Breast epithelium (tissue), 4 donors: Measurements from ENCODE around the gene CARF. TPM values are rescaled to one million over a fixed set of nuclear protein-coding genes. Genes with fewer than 3 reads are reported as not detected.
"Not testable (repeated sequence)": the region's sequence is repeated elsewhere in the genome, so short reads cannot be mapped to it uniquely, and the experiment has no call there.

ENCODE experiments used
- DNase-seq, 2 donors: peaks; one replicate each; pipeline ENCODE4 v3.0.0-alpha.2; 2019; ENCODE audit warnings: low spot score in 2 of 2
- H3K27ac ChIP-seq, 2 donors: fragments of 200-600 bp; sonication (generic) in 1 of 2; one replicate each; pipeline ENCODE4 v1.5.1; 2016 to 2019; ENCODE audit warnings: mild to moderate bottlenecking in 1 of 2
- H3K27me3 ChIP-seq, 2 donors: fragments of 200-600 bp; sonication (generic) in 1 of 2; one replicate each; pipeline versions ENCODE4 v1.5.1 to v1.6.0; 2017 to 2019; ENCODE audit warnings: control low read depth in 1 of 2, mild to moderate bottlenecking in 1 of 2
- H3K36me3 ChIP-seq: fragments of 200-600 bp; one replicate; pipeline ENCODE4 v1.5.1; 2019
- H3K4me1 ChIP-seq, 2 donors: fragments of 200-600 bp; sonication (generic); one replicate each; pipeline ENCODE4 v1.5.1; 2016 to 2019; ENCODE audit warnings: control low read depth in 1 of 2
- H3K4me3 ChIP-seq, 3 donors: fragments of 200-600 bp; sonication (generic); 1 replicate in 2 of 3; 2 replicates in 1 of 3; pipeline ENCODE4 v1.5.1; 2016 to 2019; ENCODE audit warnings: mild to moderate bottlenecking in 3 of 3, moderate library complexity in 2 of 3
- H3K9me3 ChIP-seq, 2 donors: fragments of 200-600 bp; sonication (generic) in 1 of 2; one replicate each; pipeline ENCODE4 v1.5.1; 2016 to 2019; ENCODE audit warnings: control low read depth in 1 of 2
- POLR2A ChIP-seq: fragments of 450-650 bp; IDR thresholded peaks from one replicate; pipeline ENCODE4 v1.6.1; 2016; ENCODE audit warnings: antibody characterized with exemption, mild to moderate bottlenecking, moderate library complexity
- POLR2AphosphoS5 ChIP-seq, 3 donors: sonication (generic); formaldehyde crosslinking; IDR thresholded peaks; one replicate each; pipeline ENCODE4 v1.6.1; 2017; ENCODE audit warnings: antibody characterized with exemption in 3 of 3
- intact Hi-C: fragments of 100-400 bp; cut with DNase I; formaldehyde crosslinking; loops from one replicate; pipeline ENCODE4 v1.15.1; 2023; ENCODE audit warnings: low total_unique reads
- total RNA-seq, 3 donors: library from RNA; depleted of rRNA; stranded (reverse); fragments of >200 nt; gene quantifications; one replicate each; pipeline ENCODE4 v1.1.0, GENCODE V29; 2016
- TF ChIP-seq, protein P1 (sequence below), 3 donors: fragments of 450-650 bp; IDR thresholded peaks; one replicate each; pipeline ENCODE4 v1.5.1; 2016 to 2017; ENCODE audit warnings: antibody characterized with exemption in 3 of 3, mild to moderate bottlenecking in 3 of 3, moderate library complexity in 3 of 3

Gene CARF
- total RNA-seq, 3 donors from 2014 or later: 16.6 to 28.2 (median 17.7) TPM

- Histone ChIP-seq H3K27ac (no peak overlapping the region), H3K4me1 (no peaks in the 10 kb centered on the region), H3K36me3 (peaks cover 3% of the 10 kb centered on the region), H3K9me3 (peaks cover 0 to 8% of the 10 kb centered on the region in 2 donors), H3K4me3 (no peak overlapping the region), H3K27me3 (no peaks in the 10 kb centered on the region)
- no peak for DNase-seq
- intact Hi-C loops: no loop called here
- TF ChIP-seq POLR2AphosphoS5 (IDR thresholded peaks at IDR 0.05) (no peak), POLR2A (no peak)
- TF ChIP-seq, protein P1, sequence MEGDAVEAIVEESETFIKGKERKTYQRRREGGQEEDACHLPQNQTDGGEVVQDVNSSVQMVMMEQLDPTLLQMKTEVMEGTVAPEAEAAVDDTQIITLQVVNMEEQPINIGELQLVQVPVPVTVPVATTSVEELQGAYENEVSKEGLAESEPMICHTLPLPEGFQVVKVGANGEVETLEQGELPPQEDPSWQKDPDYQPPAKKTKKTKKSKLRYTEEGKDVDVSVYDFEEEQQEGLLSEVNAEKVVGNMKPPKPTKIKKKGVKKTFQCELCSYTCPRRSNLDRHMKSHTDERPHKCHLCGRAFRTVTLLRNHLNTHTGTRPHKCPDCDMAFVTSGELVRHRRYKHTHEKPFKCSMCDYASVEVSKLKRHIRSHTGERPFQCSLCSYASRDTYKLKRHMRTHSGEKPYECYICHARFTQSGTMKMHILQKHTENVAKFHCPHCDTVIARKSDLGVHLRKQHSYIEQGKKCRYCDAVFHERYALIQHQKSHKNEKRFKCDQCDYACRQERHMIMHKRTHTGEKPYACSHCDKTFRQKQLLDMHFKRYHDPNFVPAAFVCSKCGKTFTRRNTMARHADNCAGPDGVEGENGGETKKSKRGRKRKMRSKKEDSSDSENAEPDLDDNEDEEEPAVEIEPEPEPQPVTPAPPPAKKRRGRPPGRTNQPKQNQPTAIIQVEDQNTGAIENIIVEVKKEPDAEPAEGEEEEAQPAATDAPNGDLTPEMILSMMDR (IDR thresholded peaks at IDR 0.05): no peak
Measured at GRCh38 chr2:202944408-202944807, 32.3 kb downstream of the CARF start.

- H3K27me3 ChIP-seq: no peaks in the 10 kb centered on the region
- no peak overlapping the region for H3K4me3 ChIP-seq
- no peak overlapping the region for H3K27ac ChIP-seq
- H3K9me3 ChIP-seq: peaks cover 0 to 8% of the 10 kb centered on the region in 2 donors
- no peak for DNase-seq
- TF ChIP-seq POLR2AphosphoS5 (IDR thresholded peaks at IDR 0.05) (no peak), POLR2A (no peak)
- TF ChIP-seq, protein P1 (IDR thresholded peaks at IDR 0.05): no peak
- intact Hi-C loops: no loop called here
- H3K4me1 ChIP-seq: no peaks in the 10 kb centered on the region
- H3K36me3 ChIP-seq: peaks cover 3% of the 10 kb centered on the region
Measured at GRCh38 chr2:202944816-202945215, 32.7 kb downstream of the CARF start.

- H3K4me3 ChIP-seq: no peak overlapping the region
- H3K27ac ChIP-seq: no peak overlapping the region
- intact Hi-C loops: no loop called here
- no peaks in the 10 kb centered on the region for H3K27me3 ChIP-seq
- DNase-seq: no peak
- H3K4me1 ChIP-seq: no peaks in the 10 kb centered on the region
- peaks cover 0 to 8% of the 10 kb centered on the region in 2 donors for H3K9me3 ChIP-seq
- TF ChIP-seq POLR2AphosphoS5 (IDR thresholded peaks at IDR 0.05) (no peak), POLR2A (no peak)
- TF ChIP-seq, protein P1 (IDR thresholded peaks at IDR 0.05): no peak
- peaks cover 3% of the 10 kb centered on the region for H3K36me3 ChIP-seq
Measured at GRCh38 chr2:202945497-202945896, 33.4 kb downstream of the CARF start.

DNA sequence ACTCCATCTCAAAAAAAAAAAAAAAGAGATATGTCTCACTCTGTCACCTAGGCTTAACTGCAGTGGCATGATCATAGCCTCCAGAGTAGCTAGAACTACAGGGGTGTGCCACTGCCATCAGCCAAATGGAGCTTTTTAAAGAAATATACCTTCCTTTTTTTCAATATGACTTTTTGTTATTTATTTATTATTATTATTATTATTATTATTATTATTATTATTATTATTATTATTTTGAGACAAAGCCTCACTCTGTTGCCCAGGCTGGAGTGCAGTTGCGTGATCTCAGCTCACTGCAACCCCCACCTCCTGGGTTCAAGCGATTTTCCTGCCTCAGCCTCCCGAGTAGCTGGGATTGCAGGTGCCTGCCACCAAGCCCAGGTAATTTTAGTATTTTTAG is 37.3 kb downstream of the CARF start:
- H3K27me3 ChIP-seq, DNase-seq, H3K4me3 ChIP-seq, H3K36me3 ChIP-seq, H3K4me1 ChIP-seq, H3K9me3 ChIP-seq, intact Hi-C loops, H3K27ac ChIP-seq: not testable (repeated sequence)

DNA sequence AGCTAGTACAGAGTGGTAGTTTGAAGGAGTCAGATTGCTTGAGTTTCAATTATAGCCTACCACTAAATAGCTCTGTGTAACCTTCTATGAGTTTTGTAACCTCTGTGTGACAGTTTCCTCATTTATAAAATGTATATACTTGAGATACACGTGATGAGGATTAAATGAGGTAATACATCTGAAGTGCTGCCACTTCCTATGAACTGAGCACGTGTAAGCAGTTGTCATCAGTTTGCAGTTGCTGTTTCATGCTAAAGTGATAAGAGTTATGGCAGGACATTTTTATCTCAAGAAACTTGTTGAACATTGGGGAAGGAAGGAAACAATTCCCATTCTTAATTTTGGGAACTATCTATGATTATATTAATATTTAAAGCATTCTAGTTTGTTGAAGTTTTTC is 38.5 kb downstream of the CARF start:
- no peak overlapping the region for H3K27ac ChIP-seq
- DNase-seq: no peak
- TF ChIP-seq POLR2AphosphoS5 (IDR thresholded peaks at IDR 0.05): no peak
- intact Hi-C loops: no loop called here
- no peaks in the 10 kb centered on the region for H3K27me3 ChIP-seq
- no peaks in the 10 kb centered on the region for H3K4me1 ChIP-seq
- peaks cover 4% of the 10 kb centered on the region for H3K36me3 ChIP-seq
- H3K4me3 ChIP-seq: no peak overlapping the region
- peaks cover 0 to 8% of the 10 kb centered on the region in 2 donors for H3K9me3 ChIP-seq

DNA sequence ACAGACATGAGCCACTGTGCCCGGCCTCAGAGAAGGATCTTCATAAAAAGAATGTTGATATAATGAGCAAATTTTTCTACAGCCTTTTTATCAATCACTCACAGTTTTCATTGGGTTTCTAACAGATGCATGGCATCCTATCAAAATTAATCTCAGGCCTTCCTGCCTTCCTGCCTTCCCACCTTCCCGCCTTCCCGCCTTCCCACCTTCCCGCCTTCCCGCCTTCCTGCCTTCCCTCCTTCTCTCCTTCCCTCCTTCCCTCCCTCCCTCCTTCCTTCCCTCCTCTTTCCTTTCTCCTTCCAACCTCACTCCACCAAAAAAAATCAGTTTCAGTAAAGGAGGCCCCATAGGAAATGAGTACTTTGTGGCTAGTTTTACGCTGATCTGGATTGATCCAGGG is 48.4 kb downstream of the CARF start:
- Histone ChIP-seq H3K27me3 (no peaks in the 10 kb centered on the region), H3K27ac (no peak overlapping the region), H3K9me3 (no peaks in the 10 kb centered on the region), H3K4me3 (no peak overlapping the region), H3K4me1 (no peaks in the 10 kb centered on the region), H3K36me3 (peaks cover 4% of the 10 kb centered on the region)
- no peak for DNase-seq
- intact Hi-C loops: no loop called here
- TF ChIP-seq POLR2AphosphoS5 (IDR thresholded peaks at IDR 0.05) (no peak), POLR2A (no peak)
- TF ChIP-seq, protein P1 (IDR thresholded peaks at IDR 0.05): no peak
